Vagina (tissue), 2 donors: Measurements from ENCODE around the gene CHST14. TPM values are rescaled to one million over a fixed set of nuclear protein-coding genes. Genes with fewer than 3 reads are reported as not detected.

ENCODE experiments used
- DNase-seq, 2 donors: peaks; one replicate each; pipeline ENCODE4 v3.0.0-alpha.2; 2017; ENCODE audit errors: extremely low spot score in 2 of 2
- H3K27ac ChIP-seq: fragments of 200-600 bp; sonication (generic); one replicate; pipeline ENCODE4 v1.5.1; 2019
- H3K27me3 ChIP-seq: fragments of 200-600 bp; sonication (generic); one replicate; pipeline ENCODE4 v1.5.1; 2019
- H3K36me3 ChIP-seq, 2 donors: fragments of 200-600 bp; sonication (generic); one replicate each; pipeline ENCODE4 v1.5.1; 2017 to 2019
- H3K4me1 ChIP-seq: fragments of 200-600 bp; sonication (generic); one replicate; pipeline ENCODE4 v1.5.1; 2019
- H3K4me3 ChIP-seq, 2 donors: fragments of 200-600 bp; sonication (generic); 1 replicate in 1 of 2; 2 replicates in 1 of 2; pipeline ENCODE4 v1.5.1; 2016 to 2019
- H3K9me3 ChIP-seq: fragments of 200-600 bp; sonication (generic); one replicate; pipeline ENCODE4 v1.5.1; 2019
- CTCF ChIP-seq, 3 experiments: fragments of 450-650 bp in 2 of 3; fragments of 200-600 bp in 1 of 3; sonication (generic) in 1 of 3; IDR thresholded peaks; one replicate each; pipeline ENCODE4 v1.5.1; 2017 to 2019; ENCODE audit warnings: antibody characterized with exemption in 3 of 3, mild to moderate bottlenecking in 2 of 3, moderate library complexity in 2 of 3
- POLR2A ChIP-seq, 2 donors: fragments of 450-650 bp; IDR thresholded peaks; one replicate each; pipeline ENCODE4 v1.6.1; 2017; ENCODE audit warnings: antibody characterized with exemption in 2 of 2, mild to moderate bottlenecking in 2 of 2, moderate library complexity in 2 of 2
- POLR2AphosphoS5 ChIP-seq, 2 donors: sonication (generic); formaldehyde crosslinking; IDR thresholded peaks; one replicate each; pipeline ENCODE4 v1.9.0; 2017; ENCODE audit warnings: antibody characterized with exemption in 2 of 2, mild to moderate bottlenecking in 2 of 2, low read depth in 1 of 2; ENCODE audit not compliant: insufficient read depth in 1 of 2
- intact Hi-C: fragments of 100-400 bp; cut with DNase I; formaldehyde crosslinking; loops from one replicate; pipeline ENCODE4 v1.15.1; 2023
- total RNA-seq: library from RNA; depleted of rRNA; stranded (reverse); fragments of >200 nt; gene quantifications from one replicate; pipeline ENCODE4 v1.2.3, GENCODE V29; 2016

CHST14 gene
- total RNA-seq, 1 donor from 2014 or later = 8.6 TPM

- Histone ChIP-seq H3K4me1 (peaks cover 27% of the 10 kb centered on the region), H3K4me3 (peak overlapping the region; percentile 70 to 88), H3K36me3 (no peaks in the 10 kb centered on the region), H3K27me3 (no peaks in the 10 kb centered on the region), H3K9me3 (no peaks in the 10 kb centered on the region), H3K27ac (peak overlapping the region; percentile 89)
- DNase-seq = no peak
- intact Hi-C loops = no loop called here
- TF ChIP-seq POLR2A (IDR thresholded peaks at IDR 0.05) (no peak), CTCF (IDR thresholded peaks at IDR 0.05) (no peak), POLR2AphosphoS5 (IDR thresholded peaks at IDR 0.05; ENCODE audit: insufficient read depth in 1 of 2, low read depth in 1 of 2) (no peak)
Measured at GRCh38 chr15:40472171-40472727, 1.5 kb downstream of the CHST14 start.

- no peak for TF ChIP-seq CTCF (IDR thresholded peaks at IDR 0.05)
- no peak for TF ChIP-seq POLR2AphosphoS5 (IDR thresholded peaks at IDR 0.05; ENCODE audit: insufficient read depth in 1 of 2, low read depth in 1 of 2)
- TF ChIP-seq POLR2A (IDR thresholded peaks at IDR 0.05) = no peak
- intact Hi-C loops = no loop called here
- H3K36me3 ChIP-seq = no peaks in the 10 kb centered on the region
- no peaks in the 10 kb centered on the region for H3K27me3 ChIP-seq
- peaks cover 27% of the 10 kb centered on the region for H3K4me1 ChIP-seq
- no peak for DNase-seq
- H3K27ac ChIP-seq = no peak overlapping the region
- no peaks in the 10 kb centered on the region for H3K9me3 ChIP-seq
- H3K4me3 ChIP-seq = no peak overlapping the region
Measured at GRCh38 chr15:40474581-40474980, 3.8 kb downstream of the CHST14 start.

DNA sequence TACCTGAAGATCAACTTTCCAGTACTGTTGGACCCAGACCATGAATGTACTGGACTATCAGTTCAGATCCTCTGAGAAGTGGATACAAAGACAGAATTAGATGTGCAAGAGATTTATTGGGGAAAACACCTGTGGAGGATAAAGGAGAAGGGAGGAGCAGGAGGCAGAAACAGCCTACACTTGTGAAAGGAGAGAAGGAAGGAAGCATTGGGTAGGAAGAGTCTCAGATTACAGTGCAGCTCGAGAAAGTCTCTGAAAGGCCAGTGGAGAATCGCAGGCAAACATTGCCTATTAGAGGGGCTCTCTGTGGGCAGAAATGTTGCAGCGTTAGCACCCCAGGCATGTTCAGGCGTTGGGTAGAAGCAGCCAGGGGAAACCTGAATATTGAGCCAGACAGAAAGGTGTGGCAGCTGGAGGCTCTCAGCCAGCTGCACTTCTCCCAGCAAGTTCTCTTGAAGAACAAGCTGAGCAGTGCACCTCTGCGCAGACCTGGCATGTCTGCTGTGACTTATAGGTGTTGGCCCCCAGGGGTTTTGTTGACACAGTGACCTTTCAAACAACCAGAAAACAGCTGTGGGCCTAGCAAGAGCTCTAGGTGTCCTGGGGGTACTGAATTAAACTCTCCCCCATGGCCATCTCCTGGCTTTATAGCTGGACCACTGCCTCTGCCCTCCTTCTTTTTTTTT lies 7.0 kb downstream of the CHST14 start:
- no peak overlapping the region for H3K27ac ChIP-seq
- no peak overlapping the region for H3K4me3 ChIP-seq
- H3K4me1 ChIP-seq = peaks cover 2% of the 10 kb centered on the region
- no peaks in the 10 kb centered on the region for H3K9me3 ChIP-seq
- no peaks in the 10 kb centered on the region for H3K27me3 ChIP-seq
- DNase-seq = no peak
- TF ChIP-seq POLR2AphosphoS5 (IDR thresholded peaks at IDR 0.05; ENCODE audit: insufficient read depth in 1 of 2, low read depth in 1 of 2) (peak in 1 of 2 donors; percentile 45), CTCF (IDR thresholded peaks at IDR 0.05) (no peak)
- H3K36me3 ChIP-seq = no peaks in the 10 kb centered on the region
- intact Hi-C loops = no loop called here

- Histone ChIP-seq H3K27ac (no peak overlapping the region), H3K36me3 (no peaks in the 10 kb centered on the region), H3K4me1 (no peaks in the 10 kb centered on the region), H3K4me3 (no peak overlapping the region), H3K9me3 (no peaks in the 10 kb centered on the region), H3K27me3 (no peaks in the 10 kb centered on the region)
- intact Hi-C loops = no loop called here
- TF ChIP-seq POLR2A (IDR thresholded peaks at IDR 0.05) (no peak), CTCF (IDR thresholded peaks at IDR 0.05) (no peak)
- DNase-seq = no peak
Measured at GRCh38 chr15:40479024-40479423, 8.2 kb downstream of the CHST14 start.

DNA sequence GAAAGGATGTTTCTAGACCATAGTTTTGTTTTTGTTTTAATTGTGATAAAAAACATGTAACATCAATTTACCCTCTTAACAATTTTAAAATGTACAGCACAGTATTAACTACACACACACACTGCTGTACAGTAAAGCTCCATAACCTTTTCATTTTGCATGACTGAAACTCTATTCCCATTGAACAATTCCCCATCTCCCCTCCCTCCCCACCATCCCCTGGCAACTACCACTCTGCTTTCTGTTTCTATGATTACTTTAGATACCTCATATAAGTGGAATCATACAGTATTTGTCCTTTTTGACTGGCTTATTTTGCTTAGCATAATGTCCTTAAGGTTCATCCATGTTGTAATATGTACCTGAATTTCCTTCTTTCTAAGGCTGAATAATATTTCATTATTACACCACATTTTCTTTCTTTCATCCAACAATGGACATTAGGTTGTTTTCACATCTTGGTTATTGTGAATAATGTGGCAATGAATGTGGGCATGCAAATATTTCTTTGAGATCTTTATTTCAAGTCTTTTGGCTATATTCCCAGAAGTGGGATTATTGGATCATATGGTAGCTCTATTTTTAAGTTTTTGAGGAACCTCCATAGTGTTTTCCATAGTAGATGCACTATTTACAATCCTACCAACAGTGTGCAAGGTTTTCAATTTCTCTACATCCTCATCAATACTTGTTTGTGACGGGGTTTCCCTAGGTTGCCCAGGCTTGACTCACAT lies 10.7 kb downstream of the CHST14 start:
- TF ChIP-seq POLR2A (IDR thresholded peaks at IDR 0.05) (no peak), POLR2AphosphoS5 (IDR thresholded peaks at IDR 0.05; ENCODE audit: insufficient read depth in 1 of 2, low read depth in 1 of 2) (no peak), CTCF (IDR thresholded peaks at IDR 0.05) (no peak)
- no peaks in the 10 kb centered on the region for H3K36me3 ChIP-seq
- no peaks in the 10 kb centered on the region for H3K9me3 ChIP-seq

More for the DNA sequence above, 10.7 kb downstream of the CHST14 start:
- Histone ChIP-seq H3K27me3 (no peaks in the 10 kb centered on the region), H3K27ac (no peak overlapping the region), H3K4me1 (no peaks in the 10 kb centered on the region), H3K4me3 (no peak overlapping the region)
- intact Hi-C loops = no loop called here
- no peak for DNase-seq
